Peyer's patch (tissue), 4 donors: Measurements from ENCODE around the gene SNX9.

Experiments
- CTCF ChIP-seq, 6 experiments: fragments of 450-650 bp in 4 of 6; fragments of 200-600 bp in 2 of 6; sonication (generic) in 1 of 6; IDR thresholded peaks; one replicate each; pipeline ENCODE4 v1.5.1; 2017 to 2019; ENCODE audit warnings: antibody characterized with exemption in 6 of 6, mild to moderate bottlenecking in 3 of 6, moderate library complexity in 1 of 6
- POLR2A ChIP-seq, 2 donors: fragments of 450-650 bp; IDR thresholded peaks; one replicate each; pipeline ENCODE4 v1.5.1; 2017; ENCODE audit warnings: antibody characterized with exemption in 2 of 2, mild to moderate bottlenecking in 2 of 2, moderate library complexity in 2 of 2

DNA sequence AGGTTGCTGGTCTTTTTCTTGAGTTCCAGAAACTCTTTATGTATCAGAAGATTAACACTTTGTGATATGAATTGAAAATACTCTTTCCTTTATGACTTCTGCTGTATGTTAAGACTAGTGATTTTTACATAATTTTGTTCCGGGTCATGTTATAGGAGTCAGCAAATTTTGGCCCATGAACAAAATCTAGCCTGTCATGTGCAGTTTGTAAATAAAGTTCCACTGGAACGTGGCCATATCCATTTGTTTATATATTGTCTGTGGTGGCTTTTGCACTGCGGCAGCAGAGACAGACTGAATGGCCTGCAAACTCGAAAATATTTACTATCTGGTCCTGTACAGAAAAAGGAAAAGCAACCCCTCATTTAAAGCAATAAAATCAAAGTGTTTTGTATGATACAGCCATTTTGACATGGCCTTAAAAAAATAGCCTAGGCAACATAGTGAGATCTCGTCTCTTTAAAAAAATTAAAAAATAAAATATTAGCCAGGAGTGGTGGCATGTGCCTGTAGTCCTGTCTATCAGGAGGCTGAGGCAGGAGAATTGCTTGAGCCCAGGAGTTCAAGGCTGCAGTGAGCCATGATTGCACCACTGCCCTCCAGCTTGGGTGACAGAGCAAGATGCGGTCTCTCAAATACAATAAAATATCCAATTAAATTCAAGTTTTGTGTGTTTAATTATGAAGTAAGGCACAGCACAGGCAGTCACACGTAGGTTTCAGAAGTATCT lies 36.9 kb downstream of the SNX9 start:
- no peak for TF ChIP-seq CTCF (IDR thresholded peaks at IDR 0.05)
- TF ChIP-seq POLR2A (IDR thresholded peaks at IDR 0.05), result no peak
